GM18502 (cell line): Measurements from ENCODE around the gene PRR22.
"Not testable (repeated sequence)": the region's sequence is repeated elsewhere in the genome, so short reads cannot be mapped to it uniquely, and the experiment has no call there.

ENCODE experiments used
- ATAC-seq: cut with Tn5 transposase; IDR thresholded peaks from one replicate; pipeline ENCODE4 v1.9.1; 2021; ENCODE audit warnings: mild to moderate bottlenecking; ENCODE audit not compliant: unreplicated experiment, poor library complexity

PRR22 gene

DNA sequence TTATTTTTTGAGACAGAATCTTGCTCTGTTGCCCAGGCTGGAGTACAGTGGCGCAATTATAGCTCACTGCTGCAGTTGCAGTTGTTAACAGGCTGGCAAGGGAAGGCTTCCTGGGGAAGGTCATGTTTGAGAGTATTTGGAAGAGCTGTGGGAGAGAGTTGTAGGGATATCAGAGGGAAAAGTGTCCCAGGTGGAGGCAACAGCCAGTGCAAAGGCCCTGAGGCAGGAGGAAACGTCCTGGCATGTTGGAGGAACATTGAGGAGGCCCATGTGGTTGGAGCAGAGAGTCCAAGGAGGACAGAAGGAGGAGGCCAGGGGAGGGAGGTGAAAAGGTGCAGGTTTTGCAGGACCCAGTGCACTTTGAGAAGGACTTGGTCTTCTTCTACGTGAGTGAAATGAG is 8.6 kb upstream of the PRR22 start:
- ATAC-seq, result no peak

DNA sequence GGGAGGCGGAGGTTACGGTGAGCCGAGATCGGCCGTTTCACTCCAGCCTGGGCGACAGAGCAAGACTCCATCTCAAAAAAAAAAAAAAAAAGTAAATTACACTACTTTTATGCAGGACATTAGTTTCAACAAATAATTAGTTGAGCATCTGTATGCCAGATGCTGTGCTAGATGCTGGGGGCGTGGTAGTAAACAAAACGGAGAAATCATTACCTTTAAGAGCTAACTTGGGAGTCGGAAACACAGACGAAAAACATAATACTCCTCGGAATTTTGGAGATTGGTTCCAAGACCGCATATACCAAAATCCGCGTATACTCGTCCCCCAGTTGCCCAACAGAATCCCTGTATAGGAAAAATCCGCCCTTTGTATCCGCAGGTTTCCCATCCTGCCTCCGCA is 7.7 kb upstream of the PRR22 start:
- ATAC-seq, result no peak

DNA sequence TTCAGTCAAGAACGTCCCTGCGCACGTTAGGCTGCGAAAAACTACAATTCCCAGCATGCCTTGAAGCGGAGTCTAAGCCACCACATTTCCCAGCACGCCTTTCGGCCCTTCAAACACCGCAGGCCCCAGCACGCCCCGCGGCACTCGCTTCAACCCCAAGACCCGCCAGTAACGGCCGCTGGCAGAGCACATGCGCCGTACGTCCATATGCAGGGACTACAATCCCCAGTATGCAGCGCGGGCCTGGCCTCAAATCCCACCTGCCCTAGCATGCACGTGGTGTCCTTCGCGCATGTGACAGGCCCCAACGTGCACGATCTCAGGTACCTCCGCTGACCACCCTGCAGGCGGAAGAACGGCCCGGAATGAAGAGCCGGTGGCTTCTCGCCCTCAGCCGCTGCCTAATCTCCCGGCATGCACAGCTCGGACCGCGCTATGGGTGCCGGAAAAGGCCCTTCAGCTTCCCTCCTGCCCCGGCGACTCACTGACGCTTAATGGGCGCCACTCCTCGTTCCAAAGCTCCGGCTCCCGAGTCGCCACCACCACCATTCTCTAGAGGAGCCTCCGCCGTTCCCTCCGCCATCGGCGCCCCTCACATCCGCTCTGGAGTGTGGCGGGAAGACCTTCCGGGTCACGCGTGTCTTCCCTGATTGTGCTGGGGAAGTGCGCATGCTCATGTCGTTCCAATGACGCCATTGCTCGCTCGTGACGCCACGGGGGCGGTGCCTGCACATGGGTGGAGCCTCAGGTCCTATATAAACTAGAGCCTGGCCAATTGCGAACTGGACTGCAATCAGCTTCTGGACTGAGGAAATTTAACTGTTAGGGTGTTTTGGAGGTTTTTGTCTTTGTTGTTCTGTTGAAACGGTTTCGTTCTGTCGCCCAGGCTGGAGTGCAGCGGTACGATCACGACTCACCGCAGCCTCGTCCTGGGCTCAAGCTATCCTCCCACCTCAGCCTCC is 6.3 kb upstream of the PRR22 start, which contains the start of gene DUS3L:
Gene DUS3L, minus strand, starts transcription at position 605 of the 962 bp plus-strand sequence. Its CDS starts 22 bp downstream, at position 583.
- ATAC-seq, result peak; percentile 89

DNA sequence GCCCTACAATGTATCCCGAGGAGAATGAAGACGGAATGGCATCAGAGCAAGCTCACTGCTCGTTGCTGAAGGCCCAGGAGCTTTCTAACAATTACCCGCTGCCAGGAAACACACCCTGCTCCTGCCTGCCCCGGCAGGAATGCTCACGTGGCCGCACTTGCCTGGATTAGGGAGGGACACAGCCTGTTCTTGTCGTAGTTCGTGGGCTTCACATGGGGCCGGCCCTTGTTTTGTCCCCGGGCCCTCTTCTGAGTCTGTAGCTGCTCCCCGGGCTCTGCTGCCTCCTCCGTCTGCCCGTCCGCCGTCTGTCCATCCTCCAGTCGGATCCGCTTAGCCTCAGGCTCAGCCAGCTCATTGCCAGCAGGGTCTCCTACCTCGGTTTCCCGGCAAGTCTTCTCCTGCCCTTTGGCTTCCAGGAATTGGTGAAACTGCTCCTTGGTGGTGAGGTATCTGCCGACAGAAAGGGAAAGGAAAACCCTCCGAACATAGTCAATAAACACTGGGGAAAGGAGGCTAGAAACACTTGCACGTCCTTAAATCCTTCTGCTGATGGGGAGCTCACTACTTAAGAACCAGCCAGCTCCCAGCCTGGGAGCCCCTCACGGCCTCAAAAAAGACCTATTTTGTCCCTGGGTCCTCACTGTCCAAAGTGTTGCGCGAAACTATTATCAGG is 5.5 kb upstream of the PRR22 start:
- ATAC-seq, result no peak

DNA sequence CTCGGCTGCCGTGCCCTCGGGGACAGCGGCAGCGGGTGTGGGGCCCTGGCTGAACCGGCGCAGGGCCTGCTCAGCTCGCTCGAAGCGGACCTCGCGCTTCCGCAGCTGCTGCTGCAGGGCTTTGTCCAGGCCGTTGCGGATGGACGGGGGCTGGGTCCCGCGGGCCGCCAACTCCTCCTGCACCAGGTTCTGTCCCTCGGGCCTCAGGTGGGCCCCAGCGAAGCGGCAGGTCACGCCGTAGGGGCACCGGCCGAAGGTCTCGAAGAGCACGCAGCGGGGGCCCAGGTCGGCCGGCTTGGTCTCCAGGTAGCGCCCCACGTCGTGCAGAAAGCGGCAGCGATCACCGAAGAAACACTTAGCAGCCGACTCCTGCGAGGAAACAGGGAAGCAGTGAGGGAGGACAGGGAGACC is 4.8 kb upstream of the PRR22 start:
- ATAC-seq, result no peak

DNA sequence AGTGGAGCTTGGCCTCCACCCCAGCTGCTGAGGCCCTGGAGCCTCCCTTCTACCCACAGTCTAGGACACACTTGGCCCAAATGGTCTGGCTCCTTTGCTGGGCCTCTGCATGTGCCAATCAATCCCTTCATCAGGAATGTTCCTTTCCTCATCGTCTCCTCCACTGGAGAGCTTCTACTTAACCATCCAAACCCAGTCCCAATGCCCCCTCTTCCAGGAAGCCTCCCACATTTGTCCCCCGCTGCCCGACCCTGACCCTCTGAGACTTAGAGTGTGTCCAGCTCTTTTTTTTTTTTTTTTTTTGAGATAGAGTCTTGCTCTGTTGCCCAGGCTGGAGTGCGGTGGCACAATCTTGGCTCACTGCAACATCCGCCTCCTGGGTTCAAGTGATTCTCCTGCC is 3.9 kb upstream of the PRR22 start:
- no peak for ATAC-seq

DNA sequence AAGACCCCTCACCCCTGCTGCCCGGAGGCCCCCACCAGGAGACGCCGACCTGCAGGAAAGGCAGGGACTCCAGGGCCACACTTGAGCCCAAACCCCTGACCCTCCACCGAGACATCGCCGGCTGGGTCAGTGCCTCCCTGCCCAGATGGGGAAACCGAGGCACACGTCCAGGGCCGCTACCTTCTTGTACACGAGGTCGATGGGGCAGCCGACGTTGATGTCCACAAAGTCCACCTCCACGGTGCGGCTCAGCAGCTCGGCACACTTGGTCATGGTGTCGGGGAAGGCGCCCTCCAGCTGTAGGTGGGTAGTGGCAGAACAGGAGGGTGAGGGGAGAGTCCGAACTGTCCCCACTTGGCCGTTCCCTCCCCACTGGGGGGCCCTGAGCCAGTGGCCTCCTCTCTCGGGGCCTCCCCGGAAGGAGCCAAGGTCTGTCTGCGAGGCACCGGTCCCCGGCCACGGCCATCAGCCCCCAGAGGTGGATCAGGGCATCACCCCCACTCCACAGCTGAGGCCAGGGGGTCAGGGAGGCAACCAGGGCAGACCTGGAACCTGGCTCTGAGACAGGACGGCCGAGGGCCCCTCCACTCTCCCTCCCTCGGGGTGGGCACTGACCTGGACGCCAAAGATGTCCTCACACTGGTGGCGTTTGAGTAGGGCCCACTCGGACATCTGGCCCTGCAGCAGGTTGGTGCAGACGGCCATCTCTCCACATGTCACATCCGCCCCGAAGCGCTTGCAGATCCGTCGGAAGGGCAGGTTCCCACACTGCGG is 3.0 kb upstream of the PRR22 start:
- no peak for ATAC-seq

DNA sequence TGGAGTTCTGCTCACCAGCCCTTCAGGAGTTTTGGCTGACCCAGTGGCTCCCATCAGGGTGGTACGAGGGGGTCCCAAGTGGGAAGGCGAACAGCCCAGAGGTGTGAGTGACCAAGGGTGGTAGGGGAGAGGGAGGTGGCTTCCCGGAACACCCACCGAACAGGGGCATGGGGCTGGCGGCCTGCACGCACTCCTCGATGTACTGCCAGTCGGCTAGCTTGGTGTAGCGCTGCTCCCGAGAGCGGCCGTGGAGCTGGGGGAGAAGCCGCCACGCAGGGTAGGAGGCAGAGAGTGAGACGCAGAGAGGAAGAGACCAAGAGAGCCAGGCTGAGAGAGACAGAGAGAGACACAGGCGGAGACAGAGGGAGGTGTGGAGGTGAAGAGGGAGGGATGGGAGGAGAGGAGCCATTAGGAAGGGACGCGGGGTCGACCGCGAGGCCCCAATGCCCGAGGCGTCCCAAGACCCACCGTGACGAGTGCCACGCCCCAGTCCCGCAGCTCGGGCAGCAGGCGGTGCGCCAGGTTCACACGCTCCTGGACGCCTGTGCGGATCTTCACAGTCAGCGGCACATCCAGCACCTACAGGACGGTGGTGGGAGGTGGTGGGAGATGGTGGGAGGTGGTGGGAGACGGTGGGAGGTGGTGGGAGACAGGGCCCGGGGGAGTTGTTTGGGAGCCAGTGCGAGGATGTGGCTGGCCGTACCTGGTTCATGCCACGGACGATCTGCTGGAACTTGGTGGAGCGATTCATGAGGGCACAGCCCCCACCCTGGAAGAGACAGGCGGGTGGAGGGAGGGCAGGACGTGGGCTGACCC is 2.3 kb upstream of the PRR22 start:
- ATAC-seq, result no peak

DNA sequence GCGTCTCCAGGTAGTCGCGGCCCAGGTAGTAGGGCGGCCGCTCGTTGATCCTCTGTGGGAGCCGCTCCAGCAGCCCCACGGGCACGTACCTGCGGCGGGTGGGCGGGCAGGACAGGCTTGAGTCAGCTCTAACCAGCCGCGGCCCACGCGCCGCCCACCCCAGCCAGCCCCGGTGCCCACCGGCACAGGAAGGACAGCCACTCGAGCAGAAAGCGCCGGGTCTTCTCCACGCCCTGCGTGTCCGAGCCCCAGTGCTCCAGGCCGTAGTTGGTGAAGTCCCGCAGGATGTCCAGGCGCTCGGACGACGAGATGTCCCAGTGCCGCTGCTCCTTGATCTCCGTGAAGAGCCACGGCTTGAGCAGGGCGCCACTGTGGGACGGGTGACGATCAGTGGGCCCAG is 877 bp upstream of the PRR22 start:
- no peak for ATAC-seq

DNA sequence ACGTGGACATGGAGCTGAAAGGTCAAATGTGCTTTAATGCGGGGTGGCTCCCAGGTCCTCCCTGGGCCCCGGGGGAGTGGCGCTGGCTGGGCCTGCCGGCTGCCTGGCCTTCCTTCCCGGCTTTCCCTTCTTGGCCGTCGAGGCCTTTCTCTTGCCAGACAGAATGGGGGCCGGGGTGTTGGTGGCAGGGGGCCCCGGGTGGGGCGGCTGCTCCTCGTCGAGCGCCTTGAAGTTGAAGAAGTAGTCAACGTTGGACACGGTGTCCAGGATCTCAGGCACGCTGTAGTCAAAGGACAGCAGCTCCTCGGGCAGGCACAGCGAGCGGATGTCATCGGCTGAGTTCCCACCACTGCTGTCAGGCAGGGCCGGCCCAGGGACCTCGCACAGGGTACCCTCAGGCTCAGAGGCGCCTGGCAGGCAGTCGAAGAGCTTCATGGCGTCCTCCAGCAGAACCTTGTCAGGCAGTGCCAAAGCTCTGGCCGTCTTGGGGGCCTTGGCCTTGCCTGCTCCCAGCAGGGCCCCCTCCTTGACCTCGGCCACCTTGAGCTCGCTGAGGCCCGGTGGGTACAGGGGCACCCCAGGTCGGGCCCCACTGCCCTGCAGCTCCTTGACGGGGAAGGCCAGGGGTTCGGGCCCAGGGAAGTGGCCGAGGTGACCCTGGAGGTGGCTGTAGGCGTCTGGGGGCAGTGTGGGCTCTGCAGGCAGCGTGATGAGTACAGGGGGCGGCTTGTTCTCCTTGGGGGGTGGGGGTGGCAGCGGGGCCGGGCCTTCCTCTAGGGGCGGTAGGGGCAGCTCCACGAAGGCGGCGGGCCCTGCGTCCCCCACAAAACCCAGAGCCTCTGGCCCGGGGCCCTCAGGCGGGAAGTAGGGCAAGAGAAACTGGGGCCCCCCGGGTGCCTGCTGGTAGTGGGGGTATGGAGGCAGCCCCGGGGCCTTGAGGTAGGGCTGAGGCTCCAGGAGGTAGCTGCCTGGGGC is 1.3 kb downstream of the PRR22 start:
- no peak for ATAC-seq

DNA sequence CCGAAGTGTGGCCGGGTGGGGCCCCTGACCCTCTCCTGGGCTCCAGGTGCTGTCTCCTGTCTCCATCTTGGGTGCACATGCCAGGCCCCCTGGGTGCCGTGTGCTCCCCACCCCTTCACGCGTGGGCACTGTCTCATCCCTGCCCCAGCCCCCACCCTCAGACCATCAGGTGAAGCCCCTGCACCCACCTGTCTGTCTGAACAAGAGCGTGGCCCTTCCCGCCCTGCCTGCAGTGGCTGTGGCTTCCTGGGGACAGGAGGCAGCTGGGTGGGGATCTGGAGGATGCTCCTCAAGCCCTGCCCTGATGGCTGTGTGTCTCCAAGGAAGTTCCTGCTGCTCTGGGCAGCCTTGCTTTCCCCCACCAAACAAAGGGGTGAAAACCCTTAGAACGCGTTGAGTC is 2.2 kb downstream of the PRR22 start:
- no peak for ATAC-seq

DNA sequence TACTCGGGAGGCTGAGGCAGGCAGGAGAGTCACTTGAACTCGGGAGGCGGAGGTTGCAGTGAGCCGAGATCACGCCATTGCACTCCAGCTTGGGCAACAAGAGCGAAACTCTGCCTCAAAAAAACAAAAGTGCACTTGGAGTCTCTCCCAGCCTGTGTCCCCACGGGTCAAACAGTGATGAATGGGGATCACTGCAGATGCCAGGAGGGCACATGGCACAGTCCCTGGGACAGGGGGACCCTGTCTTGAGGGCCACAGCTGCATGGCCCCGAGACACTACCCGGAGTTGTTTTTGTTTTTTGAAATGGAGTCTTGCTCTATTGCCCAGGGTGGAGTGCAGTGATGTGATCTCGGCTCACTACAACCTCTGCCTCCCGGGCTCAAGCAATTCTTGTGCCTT is 3.6 kb downstream of the PRR22 start:
- ATAC-seq, result not testable (repeated sequence)

DNA sequence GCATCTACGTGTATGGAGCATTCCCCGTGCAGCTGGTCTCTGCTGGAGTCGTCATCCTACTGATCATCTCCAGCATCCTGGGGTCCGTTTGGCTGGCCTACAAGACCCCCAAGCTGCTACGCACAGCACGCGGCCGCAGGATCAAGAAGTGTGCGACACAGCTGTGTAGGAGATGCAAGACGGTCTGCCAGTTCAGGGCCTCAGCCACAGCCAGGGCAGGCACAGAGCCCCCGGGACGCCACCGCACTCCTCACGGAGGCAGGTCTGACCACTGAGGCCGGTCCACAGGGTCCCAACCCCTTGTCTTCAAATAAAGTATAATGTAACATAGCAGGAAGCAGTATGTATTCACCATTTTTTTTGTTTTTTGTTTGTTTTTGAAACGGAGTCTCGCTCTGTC is 6.1 kb downstream of the PRR22 start:
- no peak for ATAC-seq

DNA sequence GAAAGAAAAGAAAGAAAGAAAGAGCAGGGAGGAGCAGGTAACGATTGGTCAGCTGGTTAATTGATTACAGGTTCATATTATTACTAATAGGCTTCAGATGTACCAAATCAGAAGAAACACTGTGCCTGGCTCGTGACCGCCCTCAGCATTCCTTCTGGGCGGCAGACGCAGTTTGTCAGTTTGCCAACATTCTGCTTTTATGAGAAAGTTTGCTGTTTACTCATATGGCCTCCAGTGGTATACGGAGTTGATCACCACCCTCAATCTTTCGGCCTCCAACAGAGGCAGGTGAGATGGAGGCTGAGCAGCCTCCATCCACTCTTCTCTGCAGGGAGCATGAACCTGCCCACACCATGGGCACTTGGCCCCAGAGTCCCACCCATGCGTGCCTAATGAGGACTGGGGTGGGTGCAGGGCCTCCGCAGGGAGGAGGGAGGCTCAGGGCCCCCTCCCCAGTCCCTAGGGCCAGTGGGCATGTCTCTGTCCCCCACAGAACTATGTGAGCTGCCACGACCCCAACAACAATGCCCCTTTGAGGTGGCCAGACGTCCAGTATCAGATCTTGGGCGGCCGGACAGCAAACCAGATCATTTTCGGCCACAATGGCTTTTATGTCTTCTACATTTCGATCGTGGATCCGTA is 8.8 kb downstream of the PRR22 start:
- ATAC-seq, result no peak

DNA sequence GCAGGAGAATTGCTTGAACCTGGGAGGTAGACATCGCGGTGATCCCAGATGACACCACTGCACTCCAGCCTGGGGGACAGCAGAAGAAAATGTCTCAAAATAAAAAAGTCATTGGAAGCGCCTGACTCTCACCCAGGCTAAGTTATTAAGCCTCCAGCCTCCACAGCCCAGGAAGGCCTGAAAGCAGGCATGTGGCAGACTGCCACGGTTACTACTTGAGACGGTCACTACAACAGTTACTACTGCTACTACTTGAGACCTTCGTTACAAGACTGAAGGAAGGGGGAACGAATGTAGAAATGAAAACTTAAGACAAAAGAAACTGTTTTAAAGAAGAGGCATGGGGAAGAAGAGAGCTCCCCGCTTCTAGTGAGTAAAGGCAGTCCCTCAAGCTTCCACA is 9.6 kb downstream of the PRR22 start:
- ATAC-seq, result no peak

DNA sequence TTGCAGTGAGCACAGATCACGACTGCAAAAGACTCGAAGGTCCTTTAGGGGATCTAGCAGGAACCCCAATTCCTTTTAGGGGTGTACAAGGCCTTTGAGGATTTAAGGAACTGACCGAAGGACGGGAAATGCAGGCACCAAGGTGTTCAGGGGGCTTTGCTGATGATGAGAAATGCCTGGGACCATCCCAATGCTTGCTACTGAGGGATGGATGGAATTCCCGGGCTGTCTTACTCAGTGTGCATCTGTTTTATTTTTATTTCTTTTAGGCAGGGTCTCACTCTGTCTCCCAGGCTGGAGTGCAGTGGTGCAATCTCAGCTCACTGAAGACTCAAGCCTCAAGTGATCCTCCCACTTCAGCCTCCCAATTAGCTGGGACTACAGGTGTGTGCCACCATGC is 11.3 kb downstream of the PRR22 start:
- no peak for ATAC-seq

DNA sequence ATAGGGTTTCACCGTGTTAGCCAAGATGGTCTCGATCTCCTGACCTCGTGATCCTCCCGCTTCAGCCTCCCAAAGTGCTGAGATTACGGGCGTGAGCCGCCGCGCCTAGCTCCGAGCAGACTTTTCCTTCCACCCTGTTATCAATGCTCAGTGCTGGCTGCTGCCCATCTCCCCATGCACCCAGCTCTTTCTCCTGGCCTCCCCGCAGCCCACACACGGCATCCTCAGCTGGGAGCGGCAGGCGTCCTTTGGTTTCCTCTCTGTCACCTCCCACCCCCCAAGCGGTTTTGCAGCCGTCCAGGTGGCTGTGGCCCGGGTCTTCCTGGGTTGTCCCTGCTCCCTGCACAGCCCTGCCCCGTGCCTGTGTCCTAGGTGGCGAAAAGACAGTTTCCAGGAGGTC is 12.1 kb downstream of the PRR22 start:
- no peak for ATAC-seq

DNA sequence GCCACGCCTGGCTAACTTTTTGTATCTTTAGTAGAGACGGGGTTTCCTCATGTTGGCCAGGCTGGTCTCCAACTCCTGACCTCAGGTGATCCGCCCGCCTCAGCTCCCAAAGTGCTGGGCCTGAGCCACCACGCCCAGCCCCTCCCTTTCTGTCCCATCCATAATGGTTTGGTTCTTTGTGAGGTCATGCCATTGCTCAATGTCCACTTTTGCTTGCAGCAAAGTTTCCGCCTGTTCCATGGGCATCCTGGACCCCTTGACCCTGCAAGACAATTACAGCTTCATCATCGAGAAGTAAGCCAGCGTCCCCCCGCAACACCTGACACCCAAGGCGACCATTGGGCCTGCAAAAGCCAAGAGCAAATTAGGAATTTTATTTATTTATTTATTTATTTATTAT is 16.6 kb downstream of the PRR22 start:
- no peak for ATAC-seq
